Natural killer cell (primary cell): ENCODE measurements around the gene MTG1. TPM values are rescaled to one million over a fixed set of nuclear protein-coding genes. Genes with fewer than 3 reads are reported as not detected.

Experiments
- ATAC-seq, 3 donors: fragments of 150-1000 bp in 2 of 3; fragments of 200-7000 bp in 1 of 3; cut with Tn5 transposase; 1 replicate in 1 of 3; 2 replicates in 2 of 3; pipeline ENCODE4 v1.10.0; 2021; ENCODE audit warnings: mild to moderate bottlenecking in 2 of 3, moderate library complexity in 2 of 3
- DNase-seq, 2 donors: peaks; one replicate each; pipeline versions ENCODE4 v3.0.0 to v3.0.0-alpha.2; 2013 to 2021; ENCODE audit warnings: mixed read lengths in 1 of 2
- H3K27ac ChIP-seq: one replicate; pipeline ENCODE4 v1.5.1; 2013; ENCODE audit warnings: mild to moderate bottlenecking, low read length
- H3K27me3 ChIP-seq: one replicate; pipeline ENCODE4 v1.6.1; 2013; ENCODE audit warnings: low read length; ENCODE audit not compliant: control insufficient read depth, insufficient read depth
- H3K36me3 ChIP-seq: one replicate; pipeline ENCODE4 v1.6.1; 2013; ENCODE audit warnings: low read length; ENCODE audit not compliant: control insufficient read depth, insufficient read depth
- H3K4me1 ChIP-seq: one replicate; pipeline ENCODE4 v1.6.1; 2013; ENCODE audit warnings: low read length; ENCODE audit not compliant: control insufficient read depth, insufficient read depth
- H3K4me3 ChIP-seq: one replicate; pipeline ENCODE4 v1.5.1; 2013; ENCODE audit warnings: low read length
- H3K9me3 ChIP-seq: one replicate; pipeline ENCODE4 v1.6.1; 2013; ENCODE audit warnings: low read length; ENCODE audit not compliant: control insufficient read depth, insufficient read depth
- H3K27ac Mint-ChIP-seq, 2 donors: one replicate each; pipeline ENCODE4 v1.8.0; 2022; ENCODE audit warnings: mild to moderate bottlenecking in 2 of 2, mixed read lengths in 2 of 2, moderate library complexity in 1 of 2
- H3K27me3 Mint-ChIP-seq, 2 donors: one replicate each; pipeline ENCODE4 v1.8.0; 2022; ENCODE audit warnings: low read depth in 2 of 2, mixed read lengths in 2 of 2
- H3K36me3 Mint-ChIP-seq: one replicate; pipeline ENCODE4 v1.8.0; 2022; ENCODE audit warnings: mixed read lengths
- H3K4me1 Mint-ChIP-seq, 2 donors: one replicate each; pipeline ENCODE4 v1.8.0; 2022; ENCODE audit warnings: mixed read lengths in 2 of 2
- H3K4me3 Mint-ChIP-seq: one replicate; pipeline ENCODE4 v1.8.0; 2022; ENCODE audit warnings: mild to moderate bottlenecking, moderate library complexity, mixed read lengths
- H3K9me3 Mint-ChIP-seq, 2 donors: one replicate each; pipeline ENCODE4 v1.8.0; 2022; ENCODE audit warnings: mixed read lengths in 2 of 2
- CTCF ChIP-seq: fragments of 200-600 bp; IDR thresholded peaks from one replicate; pipeline ENCODE4 v1.8.0; 2022; ENCODE audit warnings: antibody characterized with exemption
- WGBS: methylation state at CpG from one replicate; pipeline ENCODE4 v1.1.7; 2013; ENCODE audit warnings: missing lambda C conversion rate; ENCODE audit not compliant: insufficient coverage; 5-methylcytosine and 5-hydroxymethylcytosine counted together
- intact Hi-C: fragments of 100-400 bp; cut with micrococcal nuclease; formaldehyde crosslinking; loops from one replicate; pipeline ENCODE4 v1.14.2; 2022
- total RNA-seq, 4 donors: library from RNA; stranded (reverse); fragments of 120-200 nt in 1 of 4; gene quantifications; one replicate each; pipeline versions ENCODE4 v1.2.3 to v1.2.4, GENCODE V29; 2013 to 2022

MTG1 gene
- total RNA-seq = 10 to 100 TPM; 64.3 to 76.3 (median 67.1) TPM
- 35.2 TPM for total RNA-seq (2013)

- H3K4me3 ChIP-seq = peak within 1 kb of the TSS; percentile 54
- H3K4me3 Mint-ChIP-seq = peak within 1 kb of the TSS; percentile 94
- H3K9me3 ChIP-seq = no peaks in the 10 kb centered on the region
- H3K4me1 ChIP-seq = peaks cover 57% of the 10 kb centered on the region
- peak within 1 kb of the TSS; percentile 87 to 90 for H3K27ac Mint-ChIP-seq
- H3K36me3 ChIP-seq = peaks cover 9% of the 10 kb centered on the region
- H3K9me3 Mint-ChIP-seq = no peaks in the 10 kb centered on the region
- H3K27ac ChIP-seq = peak within 1 kb of the TSS; percentile 49
- H3K27me3 ChIP-seq = no peaks in the 10 kb centered on the region
- peak; percentile 73 to 88 (median 84) for ATAC-seq
- intact Hi-C loops = loop anchor here (1.0 to 5.0 kb wide), 2 partner anchors 36 to 117 kb away; partner anchors contain the start of genes ADAM8 and FUOM
- WGBS = under 1% methylated on average over 69 of the region's 69 CpGs
- no peaks in the 10 kb centered on the region for H3K36me3 Mint-ChIP-seq
- DNase-seq = peak; percentile 94 to 97
- H3K4me1 Mint-ChIP-seq = peaks cover 45 to 48% of the 10 kb centered on the region in 2 donors
- TF ChIP-seq CTCF = no peak
- H3K27me3 Mint-ChIP-seq = no peaks in the 10 kb centered on the region
Observed at GRCh38 chr10:133394064-133394663, at the start of gene MTG1. TSS of gene MTG1 (plus strand) at chr10:133394157. CDS start at chr10:133394221, 64 bp downstream.

DNA sequence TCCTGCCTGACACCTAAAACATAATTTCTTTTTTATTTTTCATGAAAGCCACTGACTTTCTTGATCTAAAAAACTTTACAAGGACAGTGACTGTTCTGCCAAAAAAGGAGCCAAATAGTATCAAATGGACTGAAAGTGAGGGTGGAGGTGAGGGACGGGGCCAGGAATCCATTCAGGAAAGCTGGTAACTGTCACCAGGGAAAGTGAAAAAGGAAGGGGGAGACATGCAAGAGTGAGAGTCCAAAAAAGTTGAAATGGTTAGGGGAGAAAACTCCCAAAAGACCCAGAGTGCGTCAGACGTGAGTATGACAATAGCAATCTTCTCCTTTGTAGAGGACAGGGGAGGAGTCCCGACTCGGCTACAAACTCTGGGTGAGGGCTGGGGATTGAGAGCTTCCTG lies 49.7 kb upstream of the MTG1 start:
- Histone ChIP-seq H3K4me1 (no peaks in the 10 kb centered on the region), H3K9me3 (no peaks in the 10 kb centered on the region), H3K36me3 (no peaks in the 10 kb centered on the region), H3K4me3 (no peak overlapping the region), H3K27ac (no peak overlapping the region), H3K27me3 (peaks cover 11% of the 10 kb centered on the region)
- DNase-seq = no peak
- no peak for ATAC-seq
- intact Hi-C loops = no loop called here
- no peak overlapping the region for H3K4me3 Mint-ChIP-seq
- H3K4me1 Mint-ChIP-seq = peaks cover 0 to 3% of the 10 kb centered on the region in 2 donors
- H3K36me3 Mint-ChIP-seq = no peaks in the 10 kb centered on the region
- no peak for TF ChIP-seq CTCF
- 87% methylated on average over 5 of the region's 5 CpGs for WGBS
- H3K9me3 Mint-ChIP-seq = no peaks in the 10 kb centered on the region
- H3K27ac Mint-ChIP-seq = no peak overlapping the region
- H3K27me3 Mint-ChIP-seq = peaks cover 27 to 29% of the 10 kb centered on the region in 2 donors

GRCh38 chr10:133346413-133346812 lies 47.5 kb upstream of the MTG1 start:
- peaks cover 0 to 5% of the 10 kb centered on the region in 2 donors for H3K4me1 Mint-ChIP-seq
- no peak overlapping the region for H3K4me3 ChIP-seq
- H3K36me3 ChIP-seq = no peaks in the 10 kb centered on the region
- no peaks in the 10 kb centered on the region for H3K4me1 ChIP-seq
- H3K27ac Mint-ChIP-seq = no peak overlapping the region
- WGBS = 43% methylated on average over 11 of the region's 11 CpGs
- H3K9me3 ChIP-seq = no peaks in the 10 kb centered on the region
- intact Hi-C loops = no loop called here
- H3K27me3 ChIP-seq = peaks cover 11% of the 10 kb centered on the region
- H3K9me3 Mint-ChIP-seq = no peaks in the 10 kb centered on the region
- H3K36me3 Mint-ChIP-seq = no peaks in the 10 kb centered on the region
- ATAC-seq = no peak
- H3K27ac ChIP-seq = no peak overlapping the region
- TF ChIP-seq CTCF = no peak
- H3K27me3 Mint-ChIP-seq = peaks cover 28 to 29% of the 10 kb centered on the region in 2 donors
- H3K4me3 Mint-ChIP-seq = no peak overlapping the region
- DNase-seq = no peak
